Activated T-cell treated with anti-CD3 and anti-CD28 coated beads, Interleukin-2, amount 50 U/mL, for 24 hours (primary cell): ENCODE measurements around the gene LACTB.
A peak's percentile ranks its signal among the peaks of the same experiment; 100 is the strongest.

ENCODE experiments used
- DNase-seq: peaks from one replicate; pipeline ENCODE4 v3.0.0-alpha.2; 2020
- H3K27ac Mint-ChIP-seq: 2 replicates; pipeline ENCODE4 v1.8.0; 2020; ENCODE audit warnings: mild to moderate bottlenecking, mixed read lengths
- H3K27me3 Mint-ChIP-seq: 2 replicates; pipeline ENCODE4 v1.8.0; 2020; ENCODE audit warnings: mixed read lengths
- H3K36me3 Mint-ChIP-seq: 2 replicates; pipeline ENCODE4 v1.8.0; 2020; ENCODE audit warnings: low read depth, mixed read lengths
- H3K4me1 Mint-ChIP-seq: 2 replicates; pipeline ENCODE4 v1.8.0; 2020; ENCODE audit warnings: low read depth, mixed read lengths
- H3K4me3 Mint-ChIP-seq: 2 replicates; pipeline ENCODE4 v1.8.0; 2020; ENCODE audit warnings: mild to moderate bottlenecking, moderate library complexity, mixed read lengths
- H3K9me3 Mint-ChIP-seq: 2 replicates; pipeline ENCODE4 v1.8.0; 2020; ENCODE audit warnings: mixed read lengths

Gene LACTB

GRCh38 chr15:63163217-63163616, 41.6 kb downstream of the LACTB start:
- Mint-ChIP-seq H3K36me3 (no peaks in the 10 kb centered on the region), H3K4me1 (peaks cover 5% of the 10 kb centered on the region), H3K27ac (no peak overlapping the region), H3K9me3 (no peaks in the 10 kb centered on the region), H3K27me3 (no peaks in the 10 kb centered on the region), H3K4me3 (no peak overlapping the region)
- no peak for DNase-seq

GRCh38 chr15:63165166-63165859, 43.7 kb downstream of the LACTB start:
- no peak overlapping the region for H3K4me3 Mint-ChIP-seq
- peaks cover 4% of the 10 kb centered on the region for H3K4me1 Mint-ChIP-seq
- no peaks in the 10 kb centered on the region for H3K9me3 Mint-ChIP-seq
- H3K27ac Mint-ChIP-seq, result no peak overlapping the region
- no peaks in the 10 kb centered on the region for H3K27me3 Mint-ChIP-seq
- no peak for DNase-seq
- H3K36me3 Mint-ChIP-seq, result no peaks in the 10 kb centered on the region

GRCh38 chr15:63166219-63166618, 44.6 kb downstream of the LACTB start:
- Mint-ChIP-seq H3K27ac (no peak overlapping the region), H3K27me3 (no peaks in the 10 kb centered on the region), H3K4me3 (no peak overlapping the region), H3K4me1 (peaks cover 4% of the 10 kb centered on the region), H3K36me3 (no peaks in the 10 kb centered on the region), H3K9me3 (no peaks in the 10 kb centered on the region)
- DNase-seq, result no peak

GRCh38 chr15:63169788-63170187, 48.1 kb downstream of the LACTB start:
- Mint-ChIP-seq H3K9me3 (no peaks in the 10 kb centered on the region), H3K36me3 (no peaks in the 10 kb centered on the region), H3K4me3 (no peak overlapping the region), H3K4me1 (peaks cover 4% of the 10 kb centered on the region), H3K27me3 (no peaks in the 10 kb centered on the region), H3K27ac (no peak overlapping the region)
- no peak for DNase-seq

- Mint-ChIP-seq H3K27me3 (no peaks in the 10 kb centered on the region), H3K9me3 (no peaks in the 10 kb centered on the region), H3K27ac (no peak overlapping the region), H3K4me1 (peaks cover 12% of the 10 kb centered on the region), H3K4me3 (no peak overlapping the region), H3K36me3 (no peaks in the 10 kb centered on the region)
- DNase-seq, result no peak
Observed at GRCh38 chr15:63172376-63172775, 50.7 kb downstream of the LACTB start.

- H3K9me3 Mint-ChIP-seq, result no peaks in the 10 kb centered on the region
- no peak overlapping the region for H3K27ac Mint-ChIP-seq
- no peak overlapping the region for H3K4me3 Mint-ChIP-seq
- no peaks in the 10 kb centered on the region for H3K27me3 Mint-ChIP-seq
- H3K36me3 Mint-ChIP-seq, result no peaks in the 10 kb centered on the region
- no peak for DNase-seq
- H3K4me1 Mint-ChIP-seq, result peaks cover 18% of the 10 kb centered on the region
Observed at GRCh38 chr15:63172851-63173451, 51.3 kb downstream of the LACTB start.

- Mint-ChIP-seq H3K27me3 (no peaks in the 10 kb centered on the region), H3K4me3 (no peak overlapping the region), H3K27ac (peak overlapping the region; percentile 27), H3K4me1 (peaks cover 21% of the 10 kb centered on the region), H3K36me3 (no peaks in the 10 kb centered on the region), H3K9me3 (no peaks in the 10 kb centered on the region)
- no peak for DNase-seq
Observed at GRCh38 chr15:63176302-63176701, 54.6 kb downstream of the LACTB start.

GRCh38 chr15:63178034-63178433, 56.4 kb downstream of the LACTB start:
- Mint-ChIP-seq H3K36me3 (no peaks in the 10 kb centered on the region), H3K4me3 (no peak overlapping the region), H3K9me3 (no peaks in the 10 kb centered on the region), H3K4me1 (peaks cover 21% of the 10 kb centered on the region), H3K27ac (no peak overlapping the region), H3K27me3 (no peaks in the 10 kb centered on the region)
- DNase-seq, result no peak

GRCh38 chr15:63180746-63181145, 59.1 kb downstream of the LACTB start:
- no peaks in the 10 kb centered on the region for H3K36me3 Mint-ChIP-seq
- no peak overlapping the region for H3K27ac Mint-ChIP-seq
- H3K9me3 Mint-ChIP-seq, result no peaks in the 10 kb centered on the region
- H3K4me3 Mint-ChIP-seq, result no peak overlapping the region
- H3K4me1 Mint-ChIP-seq, result peaks cover 19% of the 10 kb centered on the region
- DNase-seq, result no peak
- no peaks in the 10 kb centered on the region for H3K27me3 Mint-ChIP-seq

GRCh38 chr15:63181648-63182047, 60.0 kb downstream of the LACTB start:
- Mint-ChIP-seq H3K27me3 (no peaks in the 10 kb centered on the region), H3K27ac (no peak overlapping the region), H3K4me3 (no peak overlapping the region), H3K36me3 (no peaks in the 10 kb centered on the region), H3K4me1 (peaks cover 15% of the 10 kb centered on the region), H3K9me3 (no peaks in the 10 kb centered on the region)
- no peak for DNase-seq

GRCh38 chr15:63185206-63185605, 63.5 kb downstream of the LACTB start:
- H3K27ac Mint-ChIP-seq, result no peak overlapping the region
- H3K4me1 Mint-ChIP-seq, result peaks cover 18% of the 10 kb centered on the region
- H3K27me3 Mint-ChIP-seq, result no peaks in the 10 kb centered on the region
- H3K4me3 Mint-ChIP-seq, result no peak overlapping the region
- no peaks in the 10 kb centered on the region for H3K9me3 Mint-ChIP-seq
- peaks cover 11% of the 10 kb centered on the region for H3K36me3 Mint-ChIP-seq
- DNase-seq, result no peak

GRCh38 chr15:63186065-63186464, 64.4 kb downstream of the LACTB start:
- H3K36me3 Mint-ChIP-seq, result peaks cover 19% of the 10 kb centered on the region
- no peaks in the 10 kb centered on the region for H3K27me3 Mint-ChIP-seq
- H3K9me3 Mint-ChIP-seq, result no peaks in the 10 kb centered on the region
- no peak for DNase-seq
- peaks cover 22% of the 10 kb centered on the region for H3K4me1 Mint-ChIP-seq
- H3K27ac Mint-ChIP-seq, result peak overlapping the region; percentile 15
- H3K4me3 Mint-ChIP-seq, result no peak overlapping the region

- Mint-ChIP-seq H3K9me3 (no peaks in the 10 kb centered on the region), H3K27me3 (no peaks in the 10 kb centered on the region), H3K27ac (peak overlapping the region; percentile 99), H3K4me1 (peaks cover 37% of the 10 kb centered on the region), H3K4me3 (peak overlapping the region; percentile 93), H3K36me3 (peaks cover 29% of the 10 kb centered on the region)
- DNase-seq, result no peak
Observed at GRCh38 chr15:63187589-63188226, 66.0 kb downstream of the LACTB start.

- H3K27ac Mint-ChIP-seq, result peak overlapping the region; percentile 99
- H3K36me3 Mint-ChIP-seq, result peaks cover 34% of the 10 kb centered on the region
- DNase-seq, result no peak
- no peaks in the 10 kb centered on the region for H3K27me3 Mint-ChIP-seq
- H3K9me3 Mint-ChIP-seq, result no peaks in the 10 kb centered on the region
- peaks cover 44% of the 10 kb centered on the region for H3K4me1 Mint-ChIP-seq
- H3K4me3 Mint-ChIP-seq, result peak overlapping the region; percentile 93
Observed at GRCh38 chr15:63188247-63188925, 66.7 kb downstream of the LACTB start.
